Kidney epithelial cell (primary cell): ENCODE measurements around the gene ARFGAP1. TPM values are rescaled to one million over a fixed set of nuclear protein-coding genes. Genes with fewer than 3 reads are reported as not detected.

Experiments used
- DNase-seq: peaks from one replicate; pipeline ENCODE4 v3.0.0-alpha.2; 2010; ENCODE audit warnings: low read depth
- H3K27me3 ChIP-seq: 2 replicates; pipeline ENCODE4 v1.6.0; 2011; ENCODE audit warnings: low read length; ENCODE audit not compliant: control insufficient read depth, insufficient read depth
- H3K36me3 ChIP-seq: 2 replicates; pipeline ENCODE4 v1.5.1; 2011; ENCODE audit warnings: low read length; ENCODE audit not compliant: control insufficient read depth, insufficient read depth
- H3K4me3 ChIP-seq: 2 replicates; pipeline ENCODE4 v1.5.1; 2011; ENCODE audit warnings: low read depth, mild to moderate bottlenecking, control low read depth, low read length
- total RNA-seq: library from RNA; depleted of rRNA; stranded (reverse); fragments of >200 nt; gene quantifications from 2 replicates; pipeline ENCODE4 v1.2.3, GENCODE V29; 2015
- TF ChIP-seq, protein P1 (sequence below): IDR thresholded peaks from 2 replicates; pipeline ENCODE4 v1.5.1; 2011; ENCODE audit warnings: mild to moderate bottlenecking, moderate library complexity, low read length, control low read depth, inconsistent platforms; ENCODE audit not compliant: insufficient read depth, poor library complexity, severe bottlenecking

Gene ARFGAP1
- total RNA-seq, 1 donor from 2014 or later: 109 TPM

DNA sequence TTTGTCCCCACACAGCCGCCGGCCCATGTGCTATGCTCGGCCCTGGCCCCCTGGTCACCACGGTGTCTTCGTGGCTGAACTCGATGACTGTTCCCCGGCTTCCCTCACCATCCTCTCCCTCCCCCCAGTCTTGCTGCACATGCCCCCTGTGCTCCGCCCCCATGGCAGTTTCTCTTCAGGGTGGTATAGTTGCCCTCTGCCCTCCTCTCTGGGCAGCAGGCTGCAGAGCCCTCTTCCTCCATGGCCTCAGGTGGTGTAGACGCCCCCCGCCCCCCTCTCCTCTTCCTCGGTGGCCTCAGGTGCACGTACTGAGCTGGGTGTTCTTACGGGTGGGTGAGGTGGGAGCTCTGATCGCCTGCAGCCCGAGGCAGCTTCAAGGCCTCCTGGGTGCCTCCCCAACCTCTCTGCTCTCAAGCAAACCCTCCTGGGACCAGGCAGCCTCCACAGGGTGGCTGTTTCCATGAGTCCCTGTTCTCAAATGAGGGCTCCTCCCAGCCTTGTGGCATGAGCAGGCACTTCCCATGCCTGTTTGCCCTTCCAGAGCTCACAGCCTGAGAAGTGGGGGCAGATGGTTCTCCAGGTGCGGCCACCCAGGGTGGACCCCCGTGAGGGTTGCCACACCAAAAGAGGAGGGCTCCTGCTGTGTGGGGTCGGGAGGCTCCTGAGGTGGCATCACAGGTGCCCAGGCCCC, 45.1 kb downstream of the ARFGAP1 start:
- TF ChIP-seq, protein P1, sequence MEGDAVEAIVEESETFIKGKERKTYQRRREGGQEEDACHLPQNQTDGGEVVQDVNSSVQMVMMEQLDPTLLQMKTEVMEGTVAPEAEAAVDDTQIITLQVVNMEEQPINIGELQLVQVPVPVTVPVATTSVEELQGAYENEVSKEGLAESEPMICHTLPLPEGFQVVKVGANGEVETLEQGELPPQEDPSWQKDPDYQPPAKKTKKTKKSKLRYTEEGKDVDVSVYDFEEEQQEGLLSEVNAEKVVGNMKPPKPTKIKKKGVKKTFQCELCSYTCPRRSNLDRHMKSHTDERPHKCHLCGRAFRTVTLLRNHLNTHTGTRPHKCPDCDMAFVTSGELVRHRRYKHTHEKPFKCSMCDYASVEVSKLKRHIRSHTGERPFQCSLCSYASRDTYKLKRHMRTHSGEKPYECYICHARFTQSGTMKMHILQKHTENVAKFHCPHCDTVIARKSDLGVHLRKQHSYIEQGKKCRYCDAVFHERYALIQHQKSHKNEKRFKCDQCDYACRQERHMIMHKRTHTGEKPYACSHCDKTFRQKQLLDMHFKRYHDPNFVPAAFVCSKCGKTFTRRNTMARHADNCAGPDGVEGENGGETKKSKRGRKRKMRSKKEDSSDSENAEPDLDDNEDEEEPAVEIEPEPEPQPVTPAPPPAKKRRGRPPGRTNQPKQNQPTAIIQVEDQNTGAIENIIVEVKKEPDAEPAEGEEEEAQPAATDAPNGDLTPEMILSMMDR: no peak
- no peaks in the 10 kb centered on the region for H3K36me3 ChIP-seq
- no peak for DNase-seq
- H3K27me3 ChIP-seq: peaks cover 22% of the 10 kb centered on the region
- H3K4me3 ChIP-seq: no peak overlapping the region

DNA sequence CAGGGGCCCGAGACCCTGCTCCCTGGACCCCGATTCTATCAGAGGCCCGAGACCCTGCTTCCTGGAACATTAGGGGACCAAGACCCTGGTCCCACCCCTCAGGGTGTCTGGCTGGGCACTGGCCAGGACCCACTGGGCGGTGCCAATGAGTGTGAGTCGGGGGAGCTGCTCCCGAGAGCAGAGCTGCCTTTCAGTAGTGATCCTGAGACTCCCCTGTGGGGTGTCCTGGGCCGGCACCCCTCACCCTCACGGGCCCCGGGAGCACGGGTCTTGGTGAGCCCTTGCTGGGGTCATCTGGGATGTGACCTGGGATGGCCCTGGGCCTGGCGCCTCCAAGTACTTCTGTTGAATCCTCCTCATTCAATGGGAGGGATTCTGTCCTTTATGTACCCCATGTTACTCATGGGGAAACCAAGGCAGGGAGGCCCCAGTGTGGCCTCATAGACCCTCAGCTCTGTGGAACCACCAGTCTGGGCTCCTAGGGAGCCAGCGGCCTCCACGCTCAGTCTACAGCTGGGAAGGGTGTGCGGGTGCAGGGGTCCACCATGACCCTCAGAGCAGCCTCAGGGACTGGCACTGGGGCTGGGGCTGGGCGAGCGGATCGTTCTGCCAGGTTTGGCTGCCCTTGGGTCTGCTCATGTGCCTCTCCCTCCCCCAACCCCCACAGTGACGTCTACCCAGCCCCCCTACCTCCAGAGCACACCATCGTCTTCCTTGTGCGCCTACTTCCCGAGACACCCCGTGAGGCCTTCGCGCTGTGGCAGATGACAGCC, 46.0 kb downstream of the ARFGAP1 start:
- TF ChIP-seq, protein P1: no peak
- DNase-seq: no peak
- H3K27me3 ChIP-seq: peaks cover 21% of the 10 kb centered on the region
- no peaks in the 10 kb centered on the region for H3K36me3 ChIP-seq
- no peak overlapping the region for H3K4me3 ChIP-seq

GRCh38 chr20:63319164-63320040, 46.8 kb downstream of the ARFGAP1 start:
- no peak for DNase-seq
- peaks cover 21% of the 10 kb centered on the region for H3K27me3 ChIP-seq
- TF ChIP-seq, protein P1: no peak

GRCh38 chr20:63320041-63320511, 47.5 kb downstream of the ARFGAP1 start:
- peaks cover 19% of the 10 kb centered on the region for H3K27me3 ChIP-seq
- no peak for DNase-seq
- H3K4me3 ChIP-seq: no peak overlapping the region
- TF ChIP-seq, protein P1: no peak
- H3K36me3 ChIP-seq: no peaks in the 10 kb centered on the region

More at GRCh38 chr20:63319164-63320040, 46.8 kb downstream of the ARFGAP1 start:
- Histone ChIP-seq H3K36me3 (no peaks in the 10 kb centered on the region), H3K4me3 (no peak overlapping the region)

DNA sequence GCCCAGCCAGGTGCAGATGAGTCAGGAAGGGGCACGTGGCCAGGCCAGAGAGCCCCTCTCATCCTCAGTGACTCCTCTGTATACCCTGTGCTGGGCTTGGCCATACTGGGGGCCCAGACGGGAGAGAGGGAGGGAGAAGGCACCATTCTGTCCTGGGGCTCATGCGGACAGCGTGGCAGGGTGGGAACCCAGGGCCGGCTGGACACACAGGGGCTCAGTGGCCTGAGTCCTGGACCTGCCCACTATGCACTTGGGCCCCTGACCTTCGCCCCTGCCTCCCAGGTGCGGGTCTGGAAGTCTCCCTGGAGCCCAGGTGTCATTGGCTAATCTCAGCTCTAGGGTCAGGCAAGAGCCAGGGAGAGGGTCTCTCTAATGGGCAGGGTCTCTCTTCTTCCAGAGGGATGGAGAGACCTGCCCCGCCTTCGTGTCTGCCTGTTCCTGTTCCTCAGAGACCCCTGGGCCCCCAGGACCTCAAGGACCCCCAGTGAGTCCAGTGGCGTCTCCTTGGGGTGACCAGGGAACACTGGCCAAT, 48.1 kb downstream of the ARFGAP1 start:
- TF ChIP-seq, protein P1: no peak
- H3K4me3 ChIP-seq: no peak overlapping the region
- peaks cover 15% of the 10 kb centered on the region for H3K27me3 ChIP-seq
- no peak for DNase-seq
- no peaks in the 10 kb centered on the region for H3K36me3 ChIP-seq
